Spinal cord (tissue), 10 donors: ENCODE data around the gene STIL. TPM values are rescaled to one million over a fixed set of nuclear protein-coding genes. Genes with fewer than 3 reads are reported as not detected.

Experiments
- DNase-seq, 6 donors: peaks; one replicate each; pipeline versions ENCODE4 v3.0.0 to v3.0.0-alpha.2; 2013 to 2015; ENCODE audit warnings: low spot score in 6 of 6, low read depth in 4 of 6
- H3K27ac ChIP-seq: one replicate; pipeline ENCODE4 v1.5.1; 2013; ENCODE audit warnings: low read depth, low read length, control low read depth
- H3K27me3 ChIP-seq: one replicate; pipeline ENCODE4 v1.6.1; 2013; ENCODE audit warnings: low read length; ENCODE audit not compliant: control insufficient read depth, insufficient read depth
- H3K36me3 ChIP-seq: one replicate; pipeline ENCODE4 v1.6.1; 2013; ENCODE audit warnings: low read length; ENCODE audit not compliant: control insufficient read depth, insufficient read depth
- H3K4me1 ChIP-seq: one replicate; pipeline ENCODE4 v1.6.1; 2013; ENCODE audit warnings: low read length; ENCODE audit not compliant: control insufficient read depth, insufficient read depth
- H3K4me3 ChIP-seq: one replicate; pipeline ENCODE4 v1.5.1; 2013; ENCODE audit warnings: low read depth, low read length, control low read depth
- H3K9me3 ChIP-seq: one replicate; pipeline ENCODE4 v1.6.1; 2013; ENCODE audit warnings: low read length; ENCODE audit not compliant: control insufficient read depth, insufficient read depth
- WGBS: methylation state at CpG from one replicate; pipeline ENCODE4 v1.1.5; 2013; ENCODE audit warnings: missing lambda C conversion rate; ENCODE audit not compliant: insufficient coverage; 5-methylcytosine and 5-hydroxymethylcytosine counted together
- polyA plus RNA-seq, 2 donors: library from polyadenylated mRNA; unstranded; fragments of 120-200 nt; gene quantifications; one replicate each; pipeline ENCODE4 v1.2.1, GENCODE V29; 2013; ENCODE audit not compliant: insufficient read length in 2 of 2
- total RNA-seq, 2 donors: library from RNA; depleted of rRNA in 1 of 2; stranded (reverse); fragments of 120-200 nt in 1 of 2; fragments of >200 nt in 1 of 2; gene quantifications; one replicate each; pipeline versions ENCODE4 v1.2.3 to v1.2.4, GENCODE V29; 2013 to 2014
- donor health status: healthy.

STIL gene
- total and polyA plus RNA-seq, 4 donors: 4.4 to 10.7 (median 5.6) TPM

DNA sequence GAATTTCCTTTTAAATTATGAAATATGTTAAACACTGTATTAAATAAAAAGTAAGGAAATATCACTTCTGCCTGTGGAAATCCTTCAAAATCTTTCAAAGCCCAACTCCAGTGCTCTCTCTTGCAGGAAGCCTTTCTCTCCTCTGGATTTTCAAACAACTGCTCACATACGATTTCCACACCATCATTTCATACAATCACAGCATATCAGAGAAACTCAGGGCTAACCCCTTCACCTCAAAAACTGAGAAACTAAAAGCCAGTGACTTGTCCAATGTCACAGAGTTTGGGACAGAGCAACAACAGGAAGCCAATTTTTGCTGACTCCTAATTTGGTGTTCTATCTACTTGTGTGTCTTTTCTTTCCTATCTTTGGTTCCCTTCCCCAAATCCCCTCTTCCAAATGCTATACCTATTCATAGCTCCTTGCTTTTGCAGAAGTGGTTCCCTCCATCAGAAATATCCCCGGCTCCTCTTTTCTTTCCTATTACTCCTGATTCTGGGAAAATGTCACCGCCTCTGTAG is 69.5 kb downstream of the STIL start:
- DNase-seq: no peak
- Histone ChIP-seq H3K4me1 (no peaks in the 10 kb centered on the region), H3K27ac (no peak overlapping the region), H3K9me3 (no peaks in the 10 kb centered on the region), H3K4me3 (no peak overlapping the region), H3K36me3 (no peaks in the 10 kb centered on the region), H3K27me3 (peaks cover 23% of the 10 kb centered on the region)
- WGBS: 70% methylated on average over 1 of the region's 3 CpGs

- Histone ChIP-seq H3K27me3 (peaks cover 28% of the 10 kb centered on the region), H3K9me3 (no peaks in the 10 kb centered on the region), H3K36me3 (no peaks in the 10 kb centered on the region), H3K4me1 (no peaks in the 10 kb centered on the region), H3K27ac (no peak overlapping the region), H3K4me3 (no peak overlapping the region)
- no peak for DNase-seq
- WGBS: 42% methylated on average over 3 of the region's 5 CpGs
Observed at GRCh38 chr1:47243910-47244309, 70.0 kb downstream of the STIL start.

DNA sequence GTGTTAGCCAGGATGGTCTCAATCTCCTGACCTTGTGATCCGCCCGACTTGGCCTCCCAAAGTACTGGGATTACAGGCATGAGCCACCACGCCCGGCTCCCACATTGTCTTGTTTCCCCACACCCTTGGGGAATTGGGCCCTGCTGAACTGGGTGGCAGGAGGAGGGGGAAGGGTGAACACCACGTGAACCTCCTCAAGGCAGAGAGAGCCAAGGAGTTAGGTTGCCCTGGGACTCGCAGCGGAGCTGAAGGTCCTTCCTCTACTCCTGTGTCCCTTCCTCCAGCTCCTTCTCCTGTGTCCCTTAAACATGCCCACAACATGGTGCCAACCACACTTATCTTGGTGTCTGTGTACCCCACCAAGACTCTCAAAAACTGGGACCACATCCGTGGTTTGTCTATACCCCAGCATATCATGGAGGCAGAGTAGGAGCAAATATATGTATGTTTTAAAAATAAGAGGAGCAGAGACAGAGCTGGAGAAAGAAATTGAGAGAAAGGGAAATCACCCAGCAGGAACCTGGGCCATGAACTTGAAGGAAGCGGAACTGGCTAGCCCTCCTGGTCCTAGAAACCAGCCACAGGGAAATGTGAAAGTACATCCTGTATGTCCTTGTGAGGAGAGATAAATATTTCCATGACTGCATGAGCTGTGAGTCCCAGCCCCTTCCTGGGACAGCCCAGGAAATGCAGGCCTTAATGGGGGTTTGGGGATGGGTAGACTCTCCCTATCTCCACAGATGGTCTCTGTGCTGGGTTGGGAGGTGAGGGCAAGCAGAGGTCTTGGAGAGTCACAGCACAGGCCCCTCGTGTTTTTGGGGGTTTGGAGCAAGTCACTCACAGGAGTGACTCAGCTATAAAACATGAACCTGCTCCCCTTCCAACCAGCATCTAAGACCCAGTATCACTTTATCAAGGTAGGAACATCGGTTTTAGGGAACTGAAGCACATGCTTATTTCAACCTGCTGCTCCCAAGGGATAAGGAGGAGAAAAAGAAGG is 72.5 kb downstream of the STIL start:
- Histone ChIP-seq H3K27ac (no peak overlapping the region), H3K4me3 (no peak overlapping the region), H3K4me1 (no peaks in the 10 kb centered on the region), H3K36me3 (no peaks in the 10 kb centered on the region), H3K9me3 (no peaks in the 10 kb centered on the region), H3K27me3 (peaks cover 28% of the 10 kb centered on the region)
- WGBS: 82% methylated on average over 4 of the region's 11 CpGs
- DNase-seq: no peak

DNA sequence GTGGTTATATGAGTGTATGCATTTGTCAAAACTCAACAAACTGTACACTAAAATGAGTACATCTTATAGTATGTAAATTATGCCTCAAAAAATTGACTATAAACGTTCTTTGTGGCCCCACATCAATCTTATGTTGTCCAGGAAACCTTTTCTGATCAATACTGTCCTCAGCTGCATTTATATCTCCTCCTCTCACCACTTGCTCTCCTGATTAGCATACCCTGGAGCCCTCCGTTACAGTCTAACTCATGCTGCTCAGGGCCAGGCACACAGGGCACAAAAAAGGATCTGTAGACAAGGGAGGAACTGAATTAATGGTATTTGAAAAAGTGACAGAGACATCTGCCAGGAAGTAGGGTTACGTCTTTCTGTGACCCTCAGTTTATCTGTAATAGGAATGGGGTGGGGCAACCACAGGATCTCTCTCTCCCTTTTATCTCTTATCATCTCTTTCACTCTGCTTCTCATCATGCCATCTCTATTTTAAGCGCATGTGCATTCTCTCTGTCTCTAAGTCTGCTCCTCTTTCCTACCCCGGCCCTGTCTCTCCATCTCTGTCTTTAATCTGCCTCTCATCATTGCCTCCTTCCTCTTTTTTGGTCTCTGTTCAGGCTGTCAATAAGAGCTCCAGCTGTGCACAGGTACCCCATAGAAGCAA is 74.9 kb downstream of the STIL start:
- H3K27ac ChIP-seq: no peak overlapping the region
- no peaks in the 10 kb centered on the region for H3K36me3 ChIP-seq
- no peak for DNase-seq
- WGBS: 82% methylated on average over 2 of the region's 5 CpGs
- H3K4me3 ChIP-seq: no peak overlapping the region
- peaks cover 4% of the 10 kb centered on the region for H3K4me1 ChIP-seq
- peaks cover 48% of the 10 kb centered on the region for H3K27me3 ChIP-seq
- no peaks in the 10 kb centered on the region for H3K9me3 ChIP-seq

DNA sequence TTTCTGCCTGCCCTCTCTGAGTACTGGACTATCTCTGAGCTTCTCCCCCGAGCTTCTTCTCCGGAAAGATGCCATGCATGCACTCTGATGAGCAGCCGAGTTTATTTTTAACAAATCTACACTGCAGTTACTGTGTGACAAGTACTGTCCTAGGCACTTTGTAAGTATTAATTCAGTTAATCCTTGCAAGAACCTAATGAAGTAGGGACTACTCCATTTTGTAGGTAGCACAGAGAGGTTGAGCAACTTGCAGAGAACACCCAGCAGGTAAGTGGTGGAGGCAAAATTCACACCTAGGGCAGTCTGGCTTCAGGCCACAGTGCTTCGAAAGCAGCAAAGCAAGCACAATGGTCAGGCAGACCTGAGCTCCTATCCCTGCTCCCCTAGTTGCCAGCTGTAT is 78.1 kb downstream of the STIL start:
- Histone ChIP-seq H3K4me3 (no peak overlapping the region), H3K27me3 (peaks cover 62% of the 10 kb centered on the region), H3K9me3 (no peaks in the 10 kb centered on the region), H3K36me3 (no peaks in the 10 kb centered on the region), H3K4me1 (peaks cover 20% of the 10 kb centered on the region), H3K27ac (peak overlapping the region; percentile 11)
- no peak for DNase-seq
- 73% methylated on average over 2 of the region's 4 CpGs for WGBS

DNA sequence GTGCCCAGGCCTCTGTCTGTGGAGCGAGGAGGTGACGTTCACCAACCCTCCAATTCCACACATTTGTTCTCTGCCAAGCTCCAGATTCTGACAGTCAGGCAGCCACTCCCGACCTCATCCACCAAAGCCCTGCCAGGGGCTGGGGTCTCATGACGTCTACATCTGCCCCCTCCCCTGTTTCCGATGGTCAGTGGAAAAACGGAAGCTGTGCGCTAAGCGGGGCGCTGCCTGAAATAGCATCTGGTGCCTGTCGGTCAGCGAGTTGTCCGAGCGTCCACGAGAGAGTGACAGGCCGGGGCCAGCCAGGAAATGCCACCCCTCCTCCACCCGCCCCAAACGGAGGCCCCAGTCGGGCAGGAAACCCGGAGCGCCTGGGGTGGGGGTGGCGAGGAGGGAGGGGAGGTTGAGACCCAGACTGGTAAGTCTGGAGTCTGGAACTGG is 78.7 kb downstream of the STIL start:
- 24% methylated on average over 9 of the region's 21 CpGs for WGBS
- H3K4me1 ChIP-seq: peaks cover 21% of the 10 kb centered on the region
- peaks cover 66% of the 10 kb centered on the region for H3K27me3 ChIP-seq
- no peaks in the 10 kb centered on the region for H3K9me3 ChIP-seq
- H3K4me3 ChIP-seq: no peak overlapping the region
- no peaks in the 10 kb centered on the region for H3K36me3 ChIP-seq
- no peak for DNase-seq
- peak overlapping the region; percentile 54 for H3K27ac ChIP-seq

DNA sequence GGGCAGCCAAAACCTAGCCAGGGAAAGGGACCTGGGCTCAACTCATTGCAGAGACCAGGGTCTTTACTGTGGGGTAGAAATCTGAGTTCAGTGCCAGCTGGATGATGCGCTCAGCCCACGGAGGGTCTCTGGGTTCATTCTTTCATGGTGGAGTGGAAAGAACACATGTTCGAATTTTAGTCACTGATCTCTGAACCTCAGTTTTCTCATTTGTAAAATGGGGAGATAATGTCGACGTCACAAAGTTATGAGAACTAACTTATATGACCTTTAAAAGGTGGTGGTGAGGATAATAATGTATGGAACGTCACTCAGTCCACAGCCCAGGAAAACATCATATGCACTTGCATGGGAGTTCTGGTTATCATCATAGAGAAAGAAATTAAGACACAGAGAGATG is 80.8 kb downstream of the STIL start:
- no peak for DNase-seq
- 44% methylated on average over 3 of the region's 6 CpGs for WGBS
- Histone ChIP-seq H3K4me3 (no peak overlapping the region), H3K27me3 (peaks cover 79% of the 10 kb centered on the region), H3K27ac (no peak overlapping the region), H3K9me3 (no peaks in the 10 kb centered on the region), H3K4me1 (peaks cover 29% of the 10 kb centered on the region), H3K36me3 (no peaks in the 10 kb centered on the region)

DNA sequence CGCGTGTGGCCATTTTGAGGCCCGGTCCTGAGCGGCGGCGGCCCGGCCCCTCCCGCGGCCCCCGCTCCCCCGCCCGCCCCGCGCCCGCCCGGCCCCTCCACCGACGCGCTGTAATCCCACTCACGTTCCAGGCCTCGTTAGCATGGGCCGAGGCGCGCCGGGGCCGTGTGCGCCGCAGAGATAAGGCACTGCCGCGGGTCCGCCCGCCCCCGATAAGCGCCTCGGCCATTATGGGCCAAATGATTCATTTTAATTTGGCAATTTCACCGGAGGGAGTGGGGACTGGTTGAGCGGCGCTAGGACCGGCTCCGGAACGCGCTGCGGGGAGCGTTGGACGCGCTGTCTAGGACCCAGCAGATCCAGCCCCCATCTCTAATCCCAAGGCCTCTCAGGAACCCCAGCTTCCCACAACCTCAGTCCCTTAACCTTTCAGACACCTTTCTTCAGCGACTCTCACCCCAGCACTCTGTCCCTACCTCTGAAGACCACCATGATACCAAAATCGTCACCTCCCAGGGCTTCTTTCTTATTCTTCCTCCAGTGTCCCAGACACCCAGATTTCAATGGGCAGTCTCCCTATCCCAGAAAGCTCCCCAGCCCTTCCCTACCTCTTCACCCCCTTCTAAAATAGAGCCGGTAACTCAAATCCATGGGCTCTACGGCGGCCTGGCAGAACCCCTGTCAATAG is 81.6 kb downstream of the STIL start, which contains the start of gene TAL1:
TAL1 (minus strand) TSS at position 39 of the 688 bp plus-strand sequence. CDS start 6,337 bp downstream, outside the sequence.
- peaks cover 87% of the 10 kb centered on the region for H3K27me3 ChIP-seq
- no peaks in the 10 kb centered on the region for H3K9me3 ChIP-seq
- 2% methylated on average over 46 of the region's 51 CpGs for WGBS
- H3K4me3 ChIP-seq: peak within 1 kb of the TSS; percentile 19
- no peaks in the 10 kb centered on the region for H3K36me3 ChIP-seq
- peak within 1 kb of the TSS; percentile 4 for H3K27ac ChIP-seq
- peaks cover 29% of the 10 kb centered on the region for H3K4me1 ChIP-seq
- DNase-seq: peak in 2 of 6 donors; percentile 20 to 51
